Caco-2 (cell line): ENCODE data around the gene KCNT2. TPM values are rescaled to one million over a fixed set of nuclear protein-coding genes. Genes with fewer than 3 reads are reported as not detected.

Experiments used
- BruUV-seq: library from RNA; stranded (reverse); fragments of 400-500 nt; replicated peaks from 2 replicates; lab custom pipeline; 2021; lab: Mats Ljungman, UMichigan
- CTCF ChIA-PET: fragments of 300-600 bp; sonication (Branson Sonifier 250); formaldehyde crosslinking; loops from one replicate; lab custom pipeline; 2022; ENCODE audit warnings: antibody characterized with exemption; lab: Charles Lee
- POLR2A ChIA-PET: fragments of 300-600 bp; sonication (Branson Sonifier 250); formaldehyde crosslinking; loops from one replicate; lab custom pipeline; 2022; ENCODE audit warnings: antibody characterized with exemption; lab: Charles Lee
- DNase-seq, 2 experiments: peaks; one replicate each; pipeline versions ENCODE4 v3.0.0 to v3.0.0-alpha.2; 2020 to 2022
- H3K27me3 ChIP-seq: replicated peaks from 2 replicates; pipeline ENCODE4 v1.6.0; 2011; ENCODE audit warnings: low read length; ENCODE audit not compliant: control insufficient read depth, insufficient read depth
- H3K36me3 ChIP-seq: 2 replicates; pipeline ENCODE4 v1.5.1; 2011; ENCODE audit warnings: low read length; ENCODE audit not compliant: control insufficient read depth, insufficient read depth
- H3K4me1 ChIP-seq: fragments of 250-450 bp; sonication (Bioruptor Pico); 2 replicates; pipeline ENCODE4 v1.5.1; 2020; ENCODE audit warnings: mild to moderate bottlenecking
- H3K4me3 ChIP-seq: 2 replicates; pipeline ENCODE4 v1.5.1; 2011; ENCODE audit warnings: low read depth, mild to moderate bottlenecking, control low read depth, low read length
- H3K9me3 ChIP-seq: fragments of 250-450 bp; sonication (Bioruptor Pico); 2 replicates; pipeline ENCODE4 v1.5.1; 2020; ENCODE audit warnings: mild to moderate bottlenecking, moderate library complexity
- H3K27ac Mint-ChIP-seq: one replicate; pipeline ENCODE4 v1.8.0; 2022; ENCODE audit warnings: mixed read lengths; ENCODE audit not compliant: unreplicated experiment
- H3K27me3 Mint-ChIP-seq: one replicate; pipeline ENCODE4 v1.8.0; 2022; ENCODE audit warnings: mixed read lengths; ENCODE audit not compliant: insufficient read depth, unreplicated experiment
- H3K36me3 Mint-ChIP-seq: one replicate; pipeline ENCODE4 v1.8.0; 2022; ENCODE audit warnings: mild to moderate bottlenecking, mixed read lengths; ENCODE audit not compliant: insufficient read depth, unreplicated experiment
- H3K4me1 Mint-ChIP-seq: one replicate; pipeline ENCODE4 v1.8.0; 2022; ENCODE audit warnings: low read depth, mixed read lengths; ENCODE audit not compliant: unreplicated experiment
- H3K4me3 Mint-ChIP-seq: one replicate; pipeline ENCODE4 v1.8.0; 2022; ENCODE audit warnings: mild to moderate bottlenecking, moderate library complexity, mixed read lengths; ENCODE audit not compliant: unreplicated experiment
- H3K9me3 Mint-ChIP-seq: one replicate; pipeline ENCODE4 v1.8.0; 2022; ENCODE audit warnings: mixed read lengths; ENCODE audit not compliant: unreplicated experiment
- intact Hi-C: fragments of 100-400 bp; cut with micrococcal nuclease; formaldehyde crosslinking; loops from one replicate; pipeline ENCODE4 v1.10.0; 2022; ENCODE audit not compliant: unreplicated experiment
- total RNA-seq: library from RNA; stranded (reverse); gene quantifications from 2 replicates; pipeline ENCODE4 v1.2.3, GENCODE V29; 2022
- TF ChIP-seq, protein P1 (sequence below), 2 experiments: fragments of 200-600 bp in 1 of 2; IDR thresholded peaks; 1 replicate in 1 of 2; 2 replicates in 1 of 2; pipeline versions ENCODE4 v1.5.1 to v1.8.0; 2011 to 2022; ENCODE audit warnings: antibody characterized with exemption in 1 of 2, control low read depth in 1 of 2, inconsistent platforms in 1 of 2, low read depth in 1 of 2, low read length in 1 of 2, mild to moderate bottlenecking in 1 of 2, moderate library complexity in 1 of 2; ENCODE audit not compliant: insufficient read depth in 1 of 2, severe bottlenecking in 1 of 2, unreplicated experiment in 1 of 2

KCNT2 gene
- total RNA-seq, 1 experiment from 2014 or later: not detected

- Histone ChIP-seq H3K9me3 (no peaks in the 10 kb centered on the region), H3K27me3 (no peaks in the 10 kb centered on the region), H3K4me1 (no peaks in the 10 kb centered on the region), H3K4me3 (no peak overlapping the region), H3K36me3 (no peaks in the 10 kb centered on the region)
- no peaks in the 10 kb centered on the region for H3K36me3 Mint-ChIP-seq
- H3K9me3 Mint-ChIP-seq: no peaks in the 10 kb centered on the region
- intact Hi-C loops: no loop called here
- no peak overlapping the region for H3K27ac Mint-ChIP-seq
- ChIA-PET POLR2A (no interaction called here), CTCF (no interaction called here)
- no TSS peak for BruUV-seq
- peaks cover 6% of the 10 kb centered on the region for H3K4me1 Mint-ChIP-seq
- no peak overlapping the region for H3K4me3 Mint-ChIP-seq
- no peaks in the 10 kb centered on the region for H3K27me3 Mint-ChIP-seq
- TF ChIP-seq, protein P1, sequence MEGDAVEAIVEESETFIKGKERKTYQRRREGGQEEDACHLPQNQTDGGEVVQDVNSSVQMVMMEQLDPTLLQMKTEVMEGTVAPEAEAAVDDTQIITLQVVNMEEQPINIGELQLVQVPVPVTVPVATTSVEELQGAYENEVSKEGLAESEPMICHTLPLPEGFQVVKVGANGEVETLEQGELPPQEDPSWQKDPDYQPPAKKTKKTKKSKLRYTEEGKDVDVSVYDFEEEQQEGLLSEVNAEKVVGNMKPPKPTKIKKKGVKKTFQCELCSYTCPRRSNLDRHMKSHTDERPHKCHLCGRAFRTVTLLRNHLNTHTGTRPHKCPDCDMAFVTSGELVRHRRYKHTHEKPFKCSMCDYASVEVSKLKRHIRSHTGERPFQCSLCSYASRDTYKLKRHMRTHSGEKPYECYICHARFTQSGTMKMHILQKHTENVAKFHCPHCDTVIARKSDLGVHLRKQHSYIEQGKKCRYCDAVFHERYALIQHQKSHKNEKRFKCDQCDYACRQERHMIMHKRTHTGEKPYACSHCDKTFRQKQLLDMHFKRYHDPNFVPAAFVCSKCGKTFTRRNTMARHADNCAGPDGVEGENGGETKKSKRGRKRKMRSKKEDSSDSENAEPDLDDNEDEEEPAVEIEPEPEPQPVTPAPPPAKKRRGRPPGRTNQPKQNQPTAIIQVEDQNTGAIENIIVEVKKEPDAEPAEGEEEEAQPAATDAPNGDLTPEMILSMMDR (IDR thresholded peaks at IDR 0.05; ENCODE audit: insufficient read depth in 1 of 2, low read depth in 1 of 2, low read length in 1 of 2, severe bottlenecking in 1 of 2, unreplicated experiment in 1 of 2): no peak
- DNase-seq: peak in 1 of 2 experiments; percentile 6
Observed at GRCh38 chr1:196377811-196378210, 230.4 kb downstream of the KCNT2 start.

DNA sequence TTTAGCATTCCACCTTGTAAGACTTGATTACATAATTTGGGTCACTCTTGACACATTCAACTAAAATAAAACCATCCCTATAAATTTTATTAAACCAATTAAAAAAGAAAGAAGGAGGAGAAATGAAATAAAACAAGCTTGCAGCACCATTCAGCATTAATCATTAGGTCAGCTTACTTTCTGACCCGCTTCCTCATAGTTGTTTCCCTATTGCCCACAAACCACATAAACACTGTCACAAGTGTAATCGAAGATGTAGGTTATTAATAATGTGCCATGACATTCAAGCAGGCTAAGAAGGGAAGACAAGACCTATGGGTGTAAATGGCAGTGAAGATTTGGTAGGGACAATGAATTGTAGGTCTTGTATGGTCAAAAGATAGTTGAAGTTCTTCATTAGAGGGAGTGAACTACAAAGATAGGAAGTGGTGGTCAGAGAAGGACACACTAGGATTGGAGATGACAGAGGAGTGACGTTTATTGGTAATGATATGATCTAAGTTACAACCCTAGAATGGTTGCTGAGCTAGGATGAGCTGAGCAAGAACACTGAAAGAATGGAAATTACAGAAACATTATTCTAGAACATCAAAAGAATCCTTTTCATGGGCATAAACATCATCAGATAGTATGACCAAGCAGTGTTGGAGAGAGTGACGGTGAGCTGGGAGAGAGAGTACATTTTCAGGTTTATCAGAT lies 231.5 kb downstream of the KCNT2 start:
- no peaks in the 10 kb centered on the region for H3K36me3 ChIP-seq
- H3K27me3 ChIP-seq: no peaks in the 10 kb centered on the region
- Mint-ChIP-seq H3K9me3 (no peaks in the 10 kb centered on the region), H3K4me3 (no peak overlapping the region), H3K27ac (no peak overlapping the region), H3K27me3 (no peaks in the 10 kb centered on the region), H3K4me1 (peaks cover 6% of the 10 kb centered on the region), H3K36me3 (no peaks in the 10 kb centered on the region)
- intact Hi-C loops: no loop called here
- H3K4me3 ChIP-seq: no peak overlapping the region
- ChIA-PET POLR2A (no interaction called here), CTCF (no interaction called here)
- no peak for DNase-seq
- no TSS peak for BruUV-seq
- H3K9me3 ChIP-seq: no peaks in the 10 kb centered on the region
- TF ChIP-seq, protein P1 (IDR thresholded peaks at IDR 0.05; ENCODE audit: insufficient read depth in 1 of 2, low read depth in 1 of 2, low read length in 1 of 2, severe bottlenecking in 1 of 2, unreplicated experiment in 1 of 2): no peak
- no peaks in the 10 kb centered on the region for H3K4me1 ChIP-seq

DNA sequence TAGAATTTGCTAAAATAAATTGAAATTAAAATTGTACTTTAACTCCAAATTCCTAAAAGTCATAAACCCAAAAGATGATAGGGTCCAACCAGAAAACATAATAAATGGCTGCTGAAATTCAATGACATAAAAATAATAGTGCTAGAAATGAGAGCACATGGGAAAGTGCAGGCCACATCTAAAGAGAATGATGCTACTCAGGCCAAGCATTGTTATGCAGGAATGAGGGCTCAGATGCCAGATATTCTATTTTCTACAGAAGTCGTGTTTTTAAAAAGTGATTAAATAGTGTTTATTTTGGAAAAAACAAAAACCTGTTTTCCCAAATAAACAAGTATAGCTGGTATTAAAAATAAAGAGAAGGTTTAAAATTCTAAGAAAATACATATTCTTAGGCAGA lies 234.4 kb downstream of the KCNT2 start:
- intact Hi-C loops: loop anchor here (2.0 kb wide), 1 partner anchor 19 kb away; no protein-coding TSS in a partner anchor
- H3K4me1 Mint-ChIP-seq: peaks cover 6% of the 10 kb centered on the region
- ChIA-PET POLR2A (no interaction called here), CTCF (no interaction called here)
- no peaks in the 10 kb centered on the region for H3K9me3 Mint-ChIP-seq
- TF ChIP-seq, protein P1 (IDR thresholded peaks at IDR 0.05; ENCODE audit: insufficient read depth in 1 of 2, low read depth in 1 of 2, low read length in 1 of 2, severe bottlenecking in 1 of 2, unreplicated experiment in 1 of 2): no peak
- no peak overlapping the region for H3K4me3 Mint-ChIP-seq
- H3K36me3 Mint-ChIP-seq: no peaks in the 10 kb centered on the region
- H3K27me3 Mint-ChIP-seq: no peaks in the 10 kb centered on the region
- no peaks in the 10 kb centered on the region for H3K27me3 ChIP-seq
- no peaks in the 10 kb centered on the region for H3K36me3 ChIP-seq
- no peaks in the 10 kb centered on the region for H3K9me3 ChIP-seq
- no peak overlapping the region for H3K4me3 ChIP-seq
- DNase-seq: no peak
- no peaks in the 10 kb centered on the region for H3K4me1 ChIP-seq
- no peak overlapping the region for H3K27ac Mint-ChIP-seq
- no TSS peak for BruUV-seq
